ENCODE results near the gene FOXP1.

The FOXP1 gene

DNA sequence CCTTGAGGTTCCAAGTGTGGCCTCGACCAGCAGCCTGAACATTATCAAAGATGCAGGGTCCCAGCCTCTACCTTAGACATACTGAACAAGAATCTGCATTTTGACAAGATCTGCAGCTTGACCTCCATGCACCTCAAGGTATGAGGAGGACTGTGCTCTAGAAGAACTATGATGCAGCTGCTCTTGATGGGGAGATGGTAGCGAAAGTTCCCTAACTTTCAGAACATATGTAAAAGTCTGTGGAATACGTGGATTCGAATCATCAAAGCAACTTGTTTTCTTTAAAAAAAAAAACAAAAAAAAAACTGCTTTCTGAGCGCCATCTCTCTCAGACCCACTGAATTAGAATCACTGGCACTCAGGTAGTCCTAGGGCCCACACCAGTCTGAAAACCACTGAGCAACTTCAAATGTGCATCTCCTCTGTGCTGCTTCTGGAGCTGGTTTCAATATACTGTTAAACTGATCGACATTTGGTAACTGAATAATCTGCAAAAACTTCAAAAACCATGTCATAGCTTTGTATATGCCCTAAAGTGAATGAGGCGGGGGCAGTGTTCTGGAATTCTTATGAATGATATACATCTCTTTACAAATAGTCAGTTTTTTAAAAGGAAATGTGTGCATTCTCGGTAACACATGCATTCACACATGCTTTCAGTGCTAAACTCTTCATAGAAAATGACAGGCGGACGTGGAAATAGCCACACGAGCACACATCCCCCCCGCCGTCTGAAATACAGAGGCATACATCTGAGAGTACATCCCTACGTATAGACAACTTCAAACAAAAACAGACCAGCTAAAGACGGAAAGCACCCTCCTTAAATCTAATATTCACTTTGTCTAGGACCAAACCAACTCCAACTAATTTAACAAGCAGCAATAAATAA is 128.8 kb downstream of the FOXP1 start:
- TF ChIP-seq SIN3A (IDR thresholded peaks at IDR 0.05; ENCODE audit: borderline replicate concordance, insufficient read depth, low read length) (no peak), POLR2AphosphoS5 (IDR thresholded peaks at IDR 0.05; ENCODE audit: low read depth, low read length) (no peak), FOXP2 (optimal IDR thresholded peaks at IDR 0.05; ENCODE audit: borderline replicate concordance, extremely low read depth, extremely low read length, insufficient read depth) (no peak), TAF1 (IDR thresholded peaks at IDR 0.05; ENCODE audit: borderline replicate concordance, insufficient read depth, low read length) (no peak)
- TF ChIP-seq, protein P1, sequence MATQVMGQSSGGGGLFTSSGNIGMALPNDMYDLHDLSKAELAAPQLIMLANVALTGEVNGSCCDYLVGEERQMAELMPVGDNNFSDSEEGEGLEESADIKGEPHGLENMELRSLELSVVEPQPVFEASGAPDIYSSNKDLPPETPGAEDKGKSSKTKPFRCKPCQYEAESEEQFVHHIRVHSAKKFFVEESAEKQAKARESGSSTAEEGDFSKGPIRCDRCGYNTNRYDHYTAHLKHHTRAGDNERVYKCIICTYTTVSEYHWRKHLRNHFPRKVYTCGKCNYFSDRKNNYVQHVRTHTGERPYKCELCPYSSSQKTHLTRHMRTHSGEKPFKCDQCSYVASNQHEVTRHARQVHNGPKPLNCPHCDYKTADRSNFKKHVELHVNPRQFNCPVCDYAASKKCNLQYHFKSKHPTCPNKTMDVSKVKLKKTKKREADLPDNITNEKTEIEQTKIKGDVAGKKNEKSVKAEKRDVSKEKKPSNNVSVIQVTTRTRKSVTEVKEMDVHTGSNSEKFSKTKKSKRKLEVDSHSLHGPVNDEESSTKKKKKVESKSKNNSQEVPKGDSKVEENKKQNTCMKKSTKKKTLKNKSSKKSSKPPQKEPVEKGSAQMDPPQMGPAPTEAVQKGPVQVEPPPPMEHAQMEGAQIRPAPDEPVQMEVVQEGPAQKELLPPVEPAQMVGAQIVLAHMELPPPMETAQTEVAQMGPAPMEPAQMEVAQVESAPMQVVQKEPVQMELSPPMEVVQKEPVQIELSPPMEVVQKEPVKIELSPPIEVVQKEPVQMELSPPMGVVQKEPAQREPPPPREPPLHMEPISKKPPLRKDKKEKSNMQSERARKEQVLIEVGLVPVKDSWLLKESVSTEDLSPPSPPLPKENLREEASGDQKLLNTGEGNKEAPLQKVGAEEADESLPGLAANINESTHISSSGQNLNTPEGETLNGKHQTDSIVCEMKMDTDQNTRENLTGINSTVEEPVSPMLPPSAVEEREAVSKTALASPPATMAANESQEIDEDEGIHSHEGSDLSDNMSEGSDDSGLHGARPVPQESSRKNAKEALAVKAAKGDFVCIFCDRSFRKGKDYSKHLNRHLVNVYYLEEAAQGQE (IDR thresholded peaks at IDR 0.05; ENCODE audit: insufficient read depth in 1 of 2, low read depth in 2 of 2, low read length in 2 of 2): no peak

GRCh38 chr3:71453822-71454511 is 129.6 kb downstream of the FOXP1 start:
- TF ChIP-seq TAF1 (IDR thresholded peaks at IDR 0.05; ENCODE audit: borderline replicate concordance, insufficient read depth, low read length): no peak
- TF ChIP-seq, protein P1 (IDR thresholded peaks at IDR 0.05; ENCODE audit: insufficient read depth in 1 of 2, low read depth in 2 of 2, low read length in 2 of 2): no peak
- no peak for TF ChIP-seq SIN3A (IDR thresholded peaks at IDR 0.05; ENCODE audit: borderline replicate concordance, insufficient read depth, low read length)
- TF ChIP-seq FOXP2 (optimal IDR thresholded peaks at IDR 0.05; ENCODE audit: borderline replicate concordance, extremely low read depth, extremely low read length, insufficient read depth): no peak
- no peak for TF ChIP-seq POLR2AphosphoS5 (IDR thresholded peaks at IDR 0.05; ENCODE audit: low read depth, low read length)

DNA sequence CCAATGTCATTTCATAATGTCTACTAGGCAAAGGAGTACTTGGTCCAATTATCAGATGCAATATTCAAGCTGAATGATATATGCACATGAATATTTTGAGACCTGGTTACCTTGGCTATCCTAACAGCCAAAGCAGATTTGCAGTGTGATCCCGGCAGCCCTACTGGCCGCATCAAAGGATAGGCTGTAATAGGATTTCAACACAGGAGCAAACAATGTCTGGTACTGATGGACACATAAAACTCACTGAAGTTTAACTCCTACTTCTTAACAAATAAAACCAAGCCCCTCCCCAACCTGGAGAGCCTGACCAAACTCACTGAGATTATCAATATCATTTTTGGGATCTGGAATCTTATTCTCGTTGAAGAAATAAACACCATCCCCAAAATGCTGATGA is 130.2 kb downstream of the FOXP1 start:
- no peak for TF ChIP-seq SIN3A (IDR thresholded peaks at IDR 0.05; ENCODE audit: borderline replicate concordance, insufficient read depth, low read length)

DNA sequence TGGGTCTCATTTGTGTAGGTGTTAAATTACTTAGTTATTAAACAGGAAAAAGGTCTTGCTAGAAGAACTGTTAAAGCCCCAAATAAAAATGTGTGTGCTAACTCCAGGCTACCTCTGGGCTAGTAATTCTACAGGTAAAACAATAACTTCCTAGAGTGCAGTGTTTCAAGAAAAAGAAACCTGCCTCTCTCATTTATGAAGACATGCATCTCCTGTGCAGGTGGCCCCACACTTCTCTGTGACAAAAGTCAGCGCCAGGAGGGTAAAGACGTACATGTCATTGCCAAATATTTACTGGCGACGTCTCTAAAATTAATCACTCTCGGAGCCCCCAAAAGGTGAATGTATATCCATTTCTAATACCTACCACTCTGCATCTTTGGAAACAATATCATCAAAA is 131.7 kb downstream of the FOXP1 start:
- no peak for TF ChIP-seq FOXP2 (optimal IDR thresholded peaks at IDR 0.05; ENCODE audit: borderline replicate concordance, extremely low read depth, extremely low read length, insufficient read depth)
- TF ChIP-seq POLR2AphosphoS5 (IDR thresholded peaks at IDR 0.05; ENCODE audit: low read depth, low read length): no peak
- no peak for TF ChIP-seq SIN3A (IDR thresholded peaks at IDR 0.05; ENCODE audit: borderline replicate concordance, insufficient read depth, low read length)
- TF ChIP-seq TAF1 (IDR thresholded peaks at IDR 0.05; ENCODE audit: borderline replicate concordance, insufficient read depth, low read length): no peak
- TF ChIP-seq, protein P1 (IDR thresholded peaks at IDR 0.05; ENCODE audit: insufficient read depth in 1 of 2, low read depth in 2 of 2, low read length in 2 of 2): no peak

DNA sequence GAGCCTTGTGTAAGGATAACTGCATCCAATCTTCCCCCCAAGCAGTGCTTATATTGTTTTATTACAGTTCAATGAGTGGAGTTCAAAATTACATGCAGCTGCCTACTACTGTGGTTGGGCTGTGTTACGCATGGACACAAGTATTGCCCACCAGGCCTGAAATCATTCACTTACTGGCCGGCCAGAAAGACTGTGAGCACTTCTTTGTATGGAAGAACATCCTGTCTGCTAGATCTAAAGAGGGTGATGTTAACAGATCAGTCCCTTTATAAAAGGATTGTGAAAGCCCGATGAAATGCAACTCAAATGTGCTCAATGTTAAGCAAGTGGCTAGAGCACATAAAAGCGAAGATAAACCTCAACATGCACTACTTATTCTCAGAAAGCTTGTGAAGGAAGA is 132.5 kb downstream of the FOXP1 start:
- no peak for TF ChIP-seq FOXP2 (optimal IDR thresholded peaks at IDR 0.05; ENCODE audit: borderline replicate concordance, extremely low read depth, extremely low read length, insufficient read depth)
- TF ChIP-seq, protein P1 (IDR thresholded peaks at IDR 0.05; ENCODE audit: insufficient read depth in 1 of 2, low read depth in 2 of 2, low read length in 2 of 2): no peak
- no peak for TF ChIP-seq SIN3A (IDR thresholded peaks at IDR 0.05; ENCODE audit: borderline replicate concordance, insufficient read depth, low read length)
- no peak for TF ChIP-seq TAF1 (IDR thresholded peaks at IDR 0.05; ENCODE audit: borderline replicate concordance, insufficient read depth, low read length)
- TF ChIP-seq POLR2AphosphoS5 (IDR thresholded peaks at IDR 0.05; ENCODE audit: low read depth, low read length): no peak
